ENCODE measurements around the gene CASP1.

DNA sequence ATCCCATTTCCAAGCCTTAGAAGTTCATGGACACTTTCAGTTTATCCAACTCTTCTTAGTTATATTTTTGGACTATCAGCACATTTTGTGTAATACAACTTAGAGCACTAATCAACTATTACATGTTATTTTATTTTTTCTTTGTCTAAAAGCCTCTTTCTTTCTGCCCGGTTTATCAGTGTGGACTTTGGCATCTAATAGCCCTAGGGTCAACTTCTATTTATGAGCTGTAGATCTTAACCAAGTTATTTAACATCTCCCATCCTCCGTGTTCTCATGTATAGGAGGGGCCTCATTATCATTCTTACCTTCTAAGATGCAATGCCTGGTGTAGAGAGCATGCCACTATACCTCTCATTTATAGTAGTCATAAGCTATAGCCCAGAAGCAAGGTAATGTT is 5.8 kb upstream of the CASP1 start:
- TF ChIP-seq, protein P1, sequence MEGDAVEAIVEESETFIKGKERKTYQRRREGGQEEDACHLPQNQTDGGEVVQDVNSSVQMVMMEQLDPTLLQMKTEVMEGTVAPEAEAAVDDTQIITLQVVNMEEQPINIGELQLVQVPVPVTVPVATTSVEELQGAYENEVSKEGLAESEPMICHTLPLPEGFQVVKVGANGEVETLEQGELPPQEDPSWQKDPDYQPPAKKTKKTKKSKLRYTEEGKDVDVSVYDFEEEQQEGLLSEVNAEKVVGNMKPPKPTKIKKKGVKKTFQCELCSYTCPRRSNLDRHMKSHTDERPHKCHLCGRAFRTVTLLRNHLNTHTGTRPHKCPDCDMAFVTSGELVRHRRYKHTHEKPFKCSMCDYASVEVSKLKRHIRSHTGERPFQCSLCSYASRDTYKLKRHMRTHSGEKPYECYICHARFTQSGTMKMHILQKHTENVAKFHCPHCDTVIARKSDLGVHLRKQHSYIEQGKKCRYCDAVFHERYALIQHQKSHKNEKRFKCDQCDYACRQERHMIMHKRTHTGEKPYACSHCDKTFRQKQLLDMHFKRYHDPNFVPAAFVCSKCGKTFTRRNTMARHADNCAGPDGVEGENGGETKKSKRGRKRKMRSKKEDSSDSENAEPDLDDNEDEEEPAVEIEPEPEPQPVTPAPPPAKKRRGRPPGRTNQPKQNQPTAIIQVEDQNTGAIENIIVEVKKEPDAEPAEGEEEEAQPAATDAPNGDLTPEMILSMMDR (IDR thresholded peaks at IDR 0.05) = no peak
- no peak for TF ChIP-seq POLR2A (IDR thresholded peaks at IDR 0.05)
